IMR-90 (cell line): Measurements from ENCODE around the gene OR6B3. TPM values are rescaled to one million over a fixed set of nuclear protein-coding genes. Genes with fewer than 3 reads are reported as not detected.

Experiments
- ATAC-seq: fragments of 200-7000 bp; cut with Tn5 transposase; 2 replicates; pipeline ENCODE4 v1.9.1; 2020; ENCODE audit warnings: low read depth, mild to moderate bottlenecking, moderate library complexity
- BruUV-seq: library from RNA; stranded (reverse); fragments of 400-500 nt; replicated peaks from 2 replicates; lab custom pipeline; 2021; lab: Mats Ljungman, UMichigan
- CTCF ChIA-PET: fragments of 300-600 bp; formaldehyde crosslinking; extraction: SDS; loops from one replicate; lab custom pipeline; 2021; ENCODE audit warnings: antibody characterized with exemption; lab: Yijun Ruan, JAX
- POLR2A ChIA-PET: fragments of 300-600 bp; sonication (Branson Sonifier 250); formaldehyde crosslinking; loops from one replicate; lab custom pipeline; 2022; ENCODE audit warnings: antibody characterized with exemption; ENCODE audit not compliant: unreplicated experiment; lab: Charles Lee
- DNase-seq: peaks from one replicate; pipeline ENCODE4 v3.0.0; 2013
- H2AFZ ChIP-seq: replicated peaks from 2 replicates; pipeline ENCODE3; 2013; ENCODE audit warnings: low read length, mild to moderate bottlenecking; ENCODE audit not compliant: poor library complexity
- H2AK5ac ChIP-seq: 2 replicates; pipeline ENCODE4 v1.6.1; 2013; ENCODE audit warnings: low read depth, low read length, inconsistent platforms
- H2AK9ac ChIP-seq: replicated peaks from 2 replicates; pipeline ENCODE3; 2013; ENCODE audit warnings: mild to moderate bottlenecking, low read depth, low read length, moderate library complexity; ENCODE audit not compliant: poor library complexity
- H2BK120ac ChIP-seq: 2 replicates; pipeline ENCODE4 v1.6.1; 2013; ENCODE audit warnings: low read depth, low read length, inconsistent platforms
- H2BK15ac ChIP-seq: 3 replicates; pipeline ENCODE4 v1.6.1; 2013; ENCODE audit warnings: low read depth, low read length, inconsistent platforms
- H2BK20ac ChIP-seq: 2 replicates; pipeline ENCODE4 v1.6.1; 2013; ENCODE audit warnings: low read depth, mild to moderate bottlenecking, inconsistent platforms, low read length, moderate library complexity
- H2BK5ac ChIP-seq: 2 replicates; pipeline ENCODE4 v1.6.1; 2013; ENCODE audit warnings: mild to moderate bottlenecking, low read depth, low read length, inconsistent platforms; ENCODE audit not compliant: poor library complexity, severe bottlenecking
- H3K14ac ChIP-seq: replicated peaks from 2 replicates; pipeline ENCODE4 v1.6.1; 2013; ENCODE audit warnings: low read depth, low read length, inconsistent platforms
- H3K18ac ChIP-seq: 2 replicates; pipeline ENCODE4 v1.6.1; 2013; ENCODE audit warnings: low read depth, low read length, control low read depth
- H3K23ac ChIP-seq: 2 replicates; pipeline ENCODE4 v1.6.1; 2013; ENCODE audit warnings: low read depth, low read length, inconsistent platforms
- H3K27ac ChIP-seq: 2 replicates; pipeline ENCODE4 v1.5.1; 2013; ENCODE audit warnings: mild to moderate bottlenecking, control low read depth, low read length; ENCODE audit not compliant: insufficient read depth
- H3K27me3 ChIP-seq: 2 replicates; pipeline ENCODE4 v1.6.1; 2013; ENCODE audit warnings: low read length; ENCODE audit not compliant: control insufficient read depth, insufficient read depth
- H3K36me3 ChIP-seq: 2 replicates; pipeline ENCODE4 v1.6.1; 2013; ENCODE audit warnings: low read length, mixed read lengths; ENCODE audit not compliant: control insufficient read depth, insufficient read depth
- H3K4ac ChIP-seq: 2 replicates; pipeline ENCODE4 v1.6.1; 2013; ENCODE audit warnings: low read depth, low read length, inconsistent platforms
- H3K4me1 ChIP-seq: 2 replicates; pipeline ENCODE4 v1.6.1; 2013; ENCODE audit warnings: low read length, mixed read lengths; ENCODE audit not compliant: control insufficient read depth, insufficient read depth
- H3K4me2 ChIP-seq: 2 replicates; pipeline ENCODE4 v1.6.1; 2013; ENCODE audit warnings: low read depth, mild to moderate bottlenecking, control low read depth, low read length, moderate library complexity
- H3K4me3 ChIP-seq: 2 replicates; pipeline ENCODE4 v1.5.1; 2013; ENCODE audit warnings: low read depth, mild to moderate bottlenecking, control low read depth, low read length, moderate library complexity; ENCODE audit not compliant: insufficient read depth
- H3K56ac ChIP-seq: 2 replicates; pipeline ENCODE4 v1.6.1; 2013; ENCODE audit warnings: low read length, inconsistent platforms; ENCODE audit not compliant: insufficient read depth; ENCODE audit errors: extremely low read depth
- H3K79me1 ChIP-seq, 2 experiments: 2 replicates each; pipeline ENCODE4 v1.6.1; 2013; ENCODE audit warnings: low read length in 2 of 2, inconsistent platforms in 1 of 2, low read depth in 1 of 2
- H3K9ac ChIP-seq: 2 replicates; pipeline ENCODE4 v1.6.1; 2013; ENCODE audit warnings: low read depth, low read length, control low read depth
- H3K9me1 ChIP-seq: 2 replicates; pipeline ENCODE4 v1.6.1; 2013; ENCODE audit warnings: low read length, inconsistent platforms; ENCODE audit not compliant: insufficient read depth
- H3K9me3 ChIP-seq: 2 replicates; pipeline ENCODE4 v1.6.1; 2013; ENCODE audit warnings: low read length; ENCODE audit not compliant: control insufficient read depth, insufficient read depth
- H4K20me1 ChIP-seq: 2 replicates; pipeline ENCODE4 v1.6.1; 2013; ENCODE audit warnings: low read length, inconsistent platforms; ENCODE audit not compliant: insufficient read depth
- H4K5ac ChIP-seq: 2 replicates; pipeline ENCODE4 v1.6.1; 2013; ENCODE audit warnings: mild to moderate bottlenecking, low read depth, low read length, control low read depth
- H4K8ac ChIP-seq, 2 experiments: 2 replicates each; pipeline ENCODE4 v1.6.1; 2013; ENCODE audit warnings: low read depth in 2 of 2, low read length in 2 of 2, control low read depth in 1 of 2, inconsistent platforms in 1 of 2
- H4K91ac ChIP-seq: 2 replicates; pipeline ENCODE4 v1.6.1; 2013; ENCODE audit warnings: low read depth, low read length, inconsistent platforms; ENCODE audit not compliant: insufficient read depth
- BHLHE40 ChIP-seq: fragments of 150-350 bp; IDR thresholded peaks from 2 replicates; pipeline ENCODE4 v1.6.1; 2016; ENCODE audit warnings: mild to moderate bottlenecking, low read depth, low read length
- CEBPB ChIP-seq: IDR thresholded peaks from 2 replicates; pipeline ENCODE4 v1.6.1; 2012; ENCODE audit warnings: low read depth, low read length, improper control_type of control experiment
- CHD1 ChIP-seq: IDR thresholded peaks from 2 replicates; pipeline ENCODE4 v1.6.1; 2012; ENCODE audit warnings: low read depth, low read length, improper control_type of control experiment
- MAFK ChIP-seq: IDR thresholded peaks from 2 replicates; pipeline ENCODE4 v1.6.1; 2012; ENCODE audit warnings: low read depth, low read length, improper control_type of control experiment
- MAZ ChIP-seq: IDR thresholded peaks from 2 replicates; pipeline ENCODE4 v1.6.1; 2012; ENCODE audit warnings: low read depth, mild to moderate bottlenecking, low read length, improper control_type of control experiment, moderate library complexity, borderline replicate concordance
- NFE2L2 ChIP-seq: fragments of 150-350 bp; IDR thresholded peaks from 2 replicates; pipeline ENCODE4 v1.6.1; 2016; ENCODE audit warnings: low read depth, mild to moderate bottlenecking, low read length
- POLR2A ChIP-seq: IDR thresholded peaks from 2 replicates; pipeline ENCODE4 v1.6.1; 2012; ENCODE audit warnings: mild to moderate bottlenecking, low read depth, low read length
- WGBS, 2 experiments: methylation state at CpG; one replicate each; pipeline versions ENCODE4 v1.1.5 to v1.1.7; 2013; ENCODE audit warnings: missing lambda C conversion rate in 2 of 2; ENCODE audit not compliant: insufficient read length in 1 of 2; ENCODE audit errors: extremely low coverage in 2 of 2; 5-methylcytosine and 5-hydroxymethylcytosine counted together
- dilution Hi-C: fragments of 300-500 bp; cut with HindIII; formaldehyde crosslinking; loops from one replicate; pipeline ENCODE4 v1.14.3; 2018; ENCODE audit warnings: low sequenced_read_pairs; ENCODE audit not compliant: unreplicated experiment
- in situ Hi-C: fragments of 300-500 bp; cut with MboI; formaldehyde crosslinking; loops from 3 replicates; pipeline ENCODE4 v1.14.3; 2019; ENCODE audit warnings: low sequenced_read_pairs, inconsistent platforms, mixed read lengths
- intact Hi-C: fragments of 100-400 bp; cut with micrococcal nuclease; formaldehyde crosslinking; loops from 2 replicates; pipeline ENCODE4 v1.10.0; 2022
- polyA plus RNA-seq, 3 experiments: library from polyadenylated mRNA; depleted of rRNA; stranded (reverse); fragments of >200 nt; gene quantifications; 2 replicates each; pipeline ENCODE4 v1.2.3, GENCODE V29; 2012; ENCODE audit warnings: low replicate concordance in 1 of 3
- total RNA-seq: library from RNA; depleted of rRNA; stranded (reverse); fragments of >200 nt; gene quantifications from 2 replicates; pipeline ENCODE4 v1.2.3, GENCODE V29; 2012
- TF ChIP-seq, protein P1 (sequence below): fragments of 150-350 bp; IDR thresholded peaks from 2 replicates; pipeline ENCODE4 v1.6.1; 2017; ENCODE audit warnings: mild to moderate bottlenecking, antibody characterized with exemption, low read length, low read depth
- TF ChIP-seq, protein P2 (sequence below): conservative IDR thresholded peaks from 2 replicates; pipeline ENCODE4 v1.5.1; 2012; ENCODE audit warnings: mild to moderate bottlenecking, low read depth, low read length, improper control_type of control experiment

Gene OR6B3
- total and polyA plus RNA-seq, 2 of the 4 experiments (the other 2 are of a cell fraction) = not detected

DNA sequence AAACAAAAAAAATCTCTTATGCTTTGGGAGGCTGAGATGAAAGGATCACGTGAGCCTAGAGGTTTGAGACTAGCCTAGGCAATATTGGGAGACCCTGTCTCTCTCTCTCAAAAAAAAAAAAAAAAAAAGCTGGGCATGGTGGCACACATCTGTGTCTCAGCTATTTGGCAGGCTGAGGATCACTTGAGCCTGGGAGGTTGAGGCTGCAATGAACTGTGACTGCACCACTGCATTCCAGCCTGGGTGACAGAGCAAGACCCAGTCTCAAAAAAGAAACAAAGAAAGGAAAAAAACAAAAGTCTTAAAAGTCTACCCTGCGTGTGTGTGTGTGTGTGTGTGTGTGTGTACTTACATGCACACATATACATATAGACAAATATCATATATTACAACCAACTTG is 25.3 kb upstream of the OR6B3 start:
- Histone ChIP-seq H3K27me3 (no peaks in the 10 kb centered on the region), H3K27ac (no peak overlapping the region), H3K9me3 (peaks cover 5% of the 10 kb centered on the region; the same call in 1 of the 2 replicates), H3K4ac (no peak overlapping the region), H3K23ac (no peak overlapping the region), H2BK15ac (no peak overlapping the region), H3K36me3 (no peaks in the 10 kb centered on the region), H4K20me1 (no peaks in the 10 kb centered on the region), H3K14ac (no peak overlapping the region), H3K79me1 (no peaks in the 10 kb centered on the region), H3K4me3 (no peak overlapping the region), H4K5ac (no peak overlapping the region), H2BK120ac (no peak overlapping the region), H3K9ac (no peak overlapping the region), H3K56ac (no peak overlapping the region), H3K18ac (no peak overlapping the region), H2AFZ (no peak overlapping the region), H4K8ac (no peak overlapping the region), H2BK5ac (no peak overlapping the region), H2AK5ac (no peak overlapping the region), H3K4me1 (no peaks in the 10 kb centered on the region), H2BK20ac (no peak overlapping the region), H3K4me2 (no peak overlapping the region), H2AK9ac (no peak overlapping the region), H4K91ac (no peak overlapping the region), H3K9me1 (no peaks in the 10 kb centered on the region)
- intact Hi-C loops = no loop called here
- ChIA-PET CTCF (no interaction called here), POLR2A (no interaction called here)
- dilution Hi-C loops = no loop called here
- in situ Hi-C loops = no loop called here
- DNase-seq = no peak
- no CpG with 5 or more reads among the region's 2 CpGs for WGBS, 2 experiments
- no peak for TF ChIP-seq BHLHE40
- TF ChIP-seq NFE2L2 = no peak
- TF ChIP-seq, protein P1, sequence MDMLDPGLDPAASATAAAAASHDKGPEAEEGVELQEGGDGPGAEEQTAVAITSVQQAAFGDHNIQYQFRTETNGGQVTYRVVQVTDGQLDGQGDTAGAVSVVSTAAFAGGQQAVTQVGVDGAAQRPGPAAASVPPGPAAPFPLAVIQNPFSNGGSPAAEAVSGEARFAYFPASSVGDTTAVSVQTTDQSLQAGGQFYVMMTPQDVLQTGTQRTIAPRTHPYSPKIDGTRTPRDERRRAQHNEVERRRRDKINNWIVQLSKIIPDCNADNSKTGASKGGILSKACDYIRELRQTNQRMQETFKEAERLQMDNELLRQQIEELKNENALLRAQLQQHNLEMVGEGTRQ = no peak
- TF ChIP-seq, protein P2, sequence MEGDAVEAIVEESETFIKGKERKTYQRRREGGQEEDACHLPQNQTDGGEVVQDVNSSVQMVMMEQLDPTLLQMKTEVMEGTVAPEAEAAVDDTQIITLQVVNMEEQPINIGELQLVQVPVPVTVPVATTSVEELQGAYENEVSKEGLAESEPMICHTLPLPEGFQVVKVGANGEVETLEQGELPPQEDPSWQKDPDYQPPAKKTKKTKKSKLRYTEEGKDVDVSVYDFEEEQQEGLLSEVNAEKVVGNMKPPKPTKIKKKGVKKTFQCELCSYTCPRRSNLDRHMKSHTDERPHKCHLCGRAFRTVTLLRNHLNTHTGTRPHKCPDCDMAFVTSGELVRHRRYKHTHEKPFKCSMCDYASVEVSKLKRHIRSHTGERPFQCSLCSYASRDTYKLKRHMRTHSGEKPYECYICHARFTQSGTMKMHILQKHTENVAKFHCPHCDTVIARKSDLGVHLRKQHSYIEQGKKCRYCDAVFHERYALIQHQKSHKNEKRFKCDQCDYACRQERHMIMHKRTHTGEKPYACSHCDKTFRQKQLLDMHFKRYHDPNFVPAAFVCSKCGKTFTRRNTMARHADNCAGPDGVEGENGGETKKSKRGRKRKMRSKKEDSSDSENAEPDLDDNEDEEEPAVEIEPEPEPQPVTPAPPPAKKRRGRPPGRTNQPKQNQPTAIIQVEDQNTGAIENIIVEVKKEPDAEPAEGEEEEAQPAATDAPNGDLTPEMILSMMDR = no peak
- no peak for TF ChIP-seq CEBPB
- TF ChIP-seq POLR2A = no peak
- TF ChIP-seq CHD1 = no peak
- TF ChIP-seq MAZ = no peak
- TF ChIP-seq MAFK = no peak
- ATAC-seq = no peak
- no TSS peak for BruUV-seq
